Upper lobe of left lung (tissue), 4 donors: ENCODE results near the gene IGSF9.

Source experiments
- CTCF ChIP-seq, 6 experiments: fragments of 450-650 bp in 4 of 6; fragments of 200-600 bp in 2 of 6; sonication (generic) in 2 of 6; IDR thresholded peaks; one replicate each; pipeline ENCODE4 v1.5.1; 2016 to 2019; ENCODE audit warnings: antibody characterized with exemption in 6 of 6
- POLR2A ChIP-seq, 4 donors: fragments of 450-650 bp; IDR thresholded peaks; one replicate each; pipeline ENCODE4 v1.5.1; 2016 to 2017; ENCODE audit warnings: antibody characterized with exemption in 4 of 4, mild to moderate bottlenecking in 2 of 4

DNA sequence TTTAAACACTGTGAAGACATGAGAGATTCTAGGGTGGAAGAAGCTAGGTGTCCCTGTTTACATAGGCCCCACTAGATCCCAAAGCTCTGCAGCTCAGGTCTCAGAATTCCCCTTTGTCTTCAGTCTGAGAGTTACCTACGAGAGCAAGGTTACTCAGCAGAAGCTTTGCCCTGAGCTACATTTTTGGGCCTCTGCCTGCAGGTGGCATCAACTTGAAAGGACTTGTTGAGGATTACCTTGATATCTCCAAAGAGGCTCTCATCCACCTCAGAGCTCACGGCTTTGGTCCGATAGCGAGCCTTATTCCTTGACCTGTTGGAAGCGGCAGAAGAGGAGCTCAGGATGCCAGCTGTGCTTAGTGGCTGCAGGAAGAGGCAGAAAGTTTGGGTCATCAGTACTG lies 52.5 kb downstream of the IGSF9 start:
- no peak for TF ChIP-seq POLR2A (IDR thresholded peaks at IDR 0.05)
- no peak for TF ChIP-seq CTCF (IDR thresholded peaks at IDR 0.05)
